Left cardiac atrium (tissue), 4 donors: ENCODE results near the gene SRD5A1. TPM values are rescaled to one million over a fixed set of nuclear protein-coding genes. Genes with fewer than 3 reads are reported as not detected.

Experiments used
- ATAC-seq, 2 donors: fragments of 200-7000 bp; cut with Tn5 transposase; one replicate each; pipeline ENCODE4 v1.9.1; 2020; ENCODE audit warnings: mild to moderate bottlenecking in 2 of 2, moderate library complexity in 2 of 2
- DNase-seq: peaks from one replicate; pipeline ENCODE4 v3.0.0-alpha.2; 2020
- intact Hi-C, 2 donors: fragments of 100-400 bp; cut with DNase I; formaldehyde crosslinking; loops; one replicate each; pipeline versions ENCODE4 v1.14.1 to v1.15.1; 2022 to 2023
- long read RNA-seq: library from polyadenylated mRNA; unstranded; transcript quantifications from one replicate; pipeline ENCODE4 v2.0.0, GENCODE V29; 2021
- total RNA-seq, 2 donors: library from RNA; stranded (reverse); fragmentation: NEBNext Ultra II Directional; extraction: Animal tissue kit (Norgen Biotek cat#: 25700); gene quantifications; one replicate each; pipeline ENCODE4 v1.2.1, GENCODE V29; 2021
- donor health status: DM: no; HTN: yes; CAD: no.
- donor health status: DM: no; HTN: yes; CAD: no; lungs with severe emphysema.
- donor health status: DM: yes; HTN: yes; CAD: no.
- donor health status: Dilated cardiomyopathy.

SRD5A1 gene
- total RNA-seq: 1 to 10 TPM; 2.0 to 2.2 TPM
- long read RNA-seq, full-length matches to known transcripts: 1 of 1 reads
- long read RNA-seq, partial matches to known transcripts: 0 of 1 reads
- long read RNA-seq, other reads (novel, unspliced or antisense): 0 of 1 reads

- DNase-seq: peak; percentile 91
- peak; percentile 98 to 99 for ATAC-seq
- intact Hi-C loops: loop anchor here in 1 of 2 donors (5.0 kb wide), 2 partner anchors 79 to 114 kb away; partner anchors contain the start of gene TENT4A
These were observed at the start of gene SRD5A1, which contains the start of gene NSUN2 for GRCh38 chr5:6632888-6633468. SRD5A1 (plus strand) TSS chr5:6633440; CDS start chr5:6633577, 137 bp downstream. NSUN2 (minus strand) TSS chr5:6633044; CDS start chr5:6632979, 65 bp downstream.

GRCh38 chr5:6584101-6584645 lies 49.1 kb upstream of the SRD5A1 start:
- DNase-seq (no peak), ATAC-seq (no peak)
- intact Hi-C loops: no loop called here

- intact Hi-C loops: no loop called here
- no peak for ATAC-seq
- no peak for DNase-seq
These were observed 48.5 kb upstream of the SRD5A1 start for GRCh38 chr5:6584727-6585126.

- no peak for DNase-seq
- ATAC-seq: no peak
- intact Hi-C loops: no loop called here
These were observed 48.1 kb upstream of the SRD5A1 start for GRCh38 chr5:6585168-6585567.

- ATAC-seq (no peak), DNase-seq (no peak)
- intact Hi-C loops: no loop called here
These were observed 47.1 kb upstream of the SRD5A1 start for GRCh38 chr5:6585939-6586646.

- intact Hi-C loops: no loop called here
- DNase-seq (no peak), ATAC-seq (no peak)
These were observed 46.6 kb upstream of the SRD5A1 start for GRCh38 chr5:6586647-6587042.

- intact Hi-C loops: no loop called here
- DNase-seq (no peak), ATAC-seq (no peak)
These were observed 46.1 kb upstream of the SRD5A1 start for GRCh38 chr5:6587171-6587570.

- no peak for ATAC-seq
- no peak for DNase-seq
- intact Hi-C loops: no loop called here
These were observed 42.7 kb upstream of the SRD5A1 start for GRCh38 chr5:6590581-6590980.

GRCh38 chr5:6591671-6592288 lies 41.5 kb upstream of the SRD5A1 start:
- DNase-seq (no peak), ATAC-seq (no peak)
- intact Hi-C loops: no loop called here

- DNase-seq: no peak
- no peak for ATAC-seq
- intact Hi-C loops: no loop called here
These were observed 40.6 kb upstream of the SRD5A1 start for GRCh38 chr5:6592601-6593000.

- DNase-seq (no peak), ATAC-seq (no peak)
- intact Hi-C loops: no loop called here
These were observed 39.9 kb upstream of the SRD5A1 start for GRCh38 chr5:6593148-6594016.

- DNase-seq: no peak
- ATAC-seq: no peak
- intact Hi-C loops: no loop called here
These were observed 39.2 kb upstream of the SRD5A1 start for GRCh38 chr5:6594066-6594465.

- intact Hi-C loops: no loop called here
- ATAC-seq: no peak
- no peak for DNase-seq
These were observed 37.8 kb upstream of the SRD5A1 start for GRCh38 chr5:6595405-6595804.

GRCh38 chr5:6596388-6596787 lies 36.9 kb upstream of the SRD5A1 start:
- DNase-seq: no peak
- intact Hi-C loops: no loop called here
- no peak for ATAC-seq

- DNase-seq (no peak), ATAC-seq (no peak)
- intact Hi-C loops: no loop called here
These were observed 35.7 kb upstream of the SRD5A1 start for GRCh38 chr5:6597557-6597956.

GRCh38 chr5:6598351-6598900 lies 34.8 kb upstream of the SRD5A1 start:
- ATAC-seq: peak; percentile 76
- DNase-seq: peak; percentile 46
- intact Hi-C loops: no loop called here

GRCh38 chr5:6599739-6600138 lies 33.5 kb upstream of the SRD5A1 start:
- DNase-seq (no peak), ATAC-seq (no peak)
- intact Hi-C loops: no loop called here

GRCh38 chr5:6601271-6601670 lies 32.0 kb upstream of the SRD5A1 start:
- intact Hi-C loops: no loop called here
- ATAC-seq: no peak
- DNase-seq: no peak

- DNase-seq (no peak), ATAC-seq (no peak)
- intact Hi-C loops: no loop called here
These were observed 31.4 kb upstream of the SRD5A1 start for GRCh38 chr5:6601816-6602215.
